PFSK-1 (cell line): ENCODE data around the gene BAX.

Experiments
- POLR2AphosphoS5 ChIP-seq: IDR thresholded peaks from 2 replicates; pipeline ENCODE4 v1.6.1; 2012; ENCODE audit warnings: low read depth, mild to moderate bottlenecking, control low read depth, low read length, moderate library complexity
- TAF1 ChIP-seq: IDR thresholded peaks from 2 replicates; pipeline ENCODE4 v1.6.1; 2012; ENCODE audit warnings: low read length, control low read depth, borderline replicate concordance; ENCODE audit not compliant: insufficient read depth
- TF ChIP-seq, protein P1 (sequence below), 2 experiments: IDR thresholded peaks; 2 replicates each; pipeline versions ENCODE4 v1.6.1 to v1.8.0; 2011 to 2012; ENCODE audit warnings: low read depth in 2 of 2, low read length in 2 of 2, control low read depth in 1 of 2, inconsistent platforms in 1 of 2, mild to moderate bottlenecking in 1 of 2, moderate library complexity in 1 of 2; ENCODE audit not compliant: insufficient read depth in 1 of 2

DNA sequence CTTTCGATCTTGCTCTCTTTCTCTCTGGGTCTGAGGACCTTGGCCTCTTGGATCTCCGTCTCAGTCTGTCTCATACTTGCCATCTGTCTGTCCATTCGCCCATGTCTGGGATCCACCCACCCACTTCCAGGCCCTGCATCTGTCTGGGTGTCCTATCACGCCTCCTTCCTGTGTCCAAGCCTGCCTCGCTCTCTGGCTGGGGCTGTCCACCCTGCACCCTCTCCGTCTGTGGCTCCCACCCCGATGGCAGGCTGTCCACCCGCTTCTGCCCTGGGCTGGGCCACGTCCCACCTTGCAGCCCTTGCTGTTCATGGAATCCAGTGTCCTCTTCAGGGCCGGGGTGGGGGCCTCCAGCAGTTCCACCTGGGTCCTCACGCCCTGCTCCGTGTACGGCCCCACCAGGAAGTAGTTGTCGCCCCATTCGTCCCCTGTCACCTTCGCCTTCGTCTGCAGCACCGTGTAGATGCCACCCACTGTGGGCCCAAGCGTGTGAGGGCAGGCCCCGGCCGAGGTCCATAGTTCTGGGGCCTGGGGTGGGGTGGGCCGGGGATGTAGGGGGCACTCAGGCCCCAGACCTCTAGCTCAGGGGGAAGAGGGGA lies 36.4 kb downstream of the BAX start:
- no peak for TF ChIP-seq TAF1
- TF ChIP-seq POLR2AphosphoS5: no peak
- TF ChIP-seq, protein P1, sequence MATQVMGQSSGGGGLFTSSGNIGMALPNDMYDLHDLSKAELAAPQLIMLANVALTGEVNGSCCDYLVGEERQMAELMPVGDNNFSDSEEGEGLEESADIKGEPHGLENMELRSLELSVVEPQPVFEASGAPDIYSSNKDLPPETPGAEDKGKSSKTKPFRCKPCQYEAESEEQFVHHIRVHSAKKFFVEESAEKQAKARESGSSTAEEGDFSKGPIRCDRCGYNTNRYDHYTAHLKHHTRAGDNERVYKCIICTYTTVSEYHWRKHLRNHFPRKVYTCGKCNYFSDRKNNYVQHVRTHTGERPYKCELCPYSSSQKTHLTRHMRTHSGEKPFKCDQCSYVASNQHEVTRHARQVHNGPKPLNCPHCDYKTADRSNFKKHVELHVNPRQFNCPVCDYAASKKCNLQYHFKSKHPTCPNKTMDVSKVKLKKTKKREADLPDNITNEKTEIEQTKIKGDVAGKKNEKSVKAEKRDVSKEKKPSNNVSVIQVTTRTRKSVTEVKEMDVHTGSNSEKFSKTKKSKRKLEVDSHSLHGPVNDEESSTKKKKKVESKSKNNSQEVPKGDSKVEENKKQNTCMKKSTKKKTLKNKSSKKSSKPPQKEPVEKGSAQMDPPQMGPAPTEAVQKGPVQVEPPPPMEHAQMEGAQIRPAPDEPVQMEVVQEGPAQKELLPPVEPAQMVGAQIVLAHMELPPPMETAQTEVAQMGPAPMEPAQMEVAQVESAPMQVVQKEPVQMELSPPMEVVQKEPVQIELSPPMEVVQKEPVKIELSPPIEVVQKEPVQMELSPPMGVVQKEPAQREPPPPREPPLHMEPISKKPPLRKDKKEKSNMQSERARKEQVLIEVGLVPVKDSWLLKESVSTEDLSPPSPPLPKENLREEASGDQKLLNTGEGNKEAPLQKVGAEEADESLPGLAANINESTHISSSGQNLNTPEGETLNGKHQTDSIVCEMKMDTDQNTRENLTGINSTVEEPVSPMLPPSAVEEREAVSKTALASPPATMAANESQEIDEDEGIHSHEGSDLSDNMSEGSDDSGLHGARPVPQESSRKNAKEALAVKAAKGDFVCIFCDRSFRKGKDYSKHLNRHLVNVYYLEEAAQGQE (IDR thresholded peaks at IDR 0.05; ENCODE audit: insufficient read depth in 1 of 2, low read depth in 2 of 2, low read length in 2 of 2): no peak
